K562 (cell line): ENCODE measurements around the gene HNRNPLL. TPM values are rescaled to one million over a fixed set of nuclear protein-coding genes. Genes with fewer than 3 reads are reported as not detected.
A peak's percentile ranks its signal among the peaks of the same experiment; 100 is the strongest.

ENCODE experiments used
- GATA2 ChIP-seq: sonication (generic); formaldehyde crosslinking; IDR thresholded peaks from 2 replicates; pipeline ENCODE4 v1.4.0; 2020; ENCODE audit warnings: mild to moderate bottlenecking, missing genetic modification reagents
- ZEB2 ChIP-seq: fragments of 450-650 bp; IDR thresholded peaks from 2 replicates; pipeline ENCODE4 v1.6.1; 2016
- ZNF224 ChIP-seq: sonication (generic); formaldehyde crosslinking; IDR thresholded peaks from 2 replicates; pipeline ENCODE4 v1.8.0; 2022; ENCODE audit warnings: mild to moderate bottlenecking, missing genetic modification reagents
- ZNF347 ChIP-seq: fragments of 450-650 bp; formaldehyde crosslinking; IDR thresholded peaks from 2 replicates; pipeline ENCODE4 v1.4.0; 2020; ENCODE audit warnings: low read depth, mild to moderate bottlenecking, moderate library complexity
- ZNF431 ChIP-seq: sonication (generic); formaldehyde crosslinking; IDR thresholded peaks from 2 replicates; pipeline ENCODE4 v1.8.0; 2022; ENCODE audit warnings: mild to moderate bottlenecking, missing genetic modification reagents
- polyA plus RNA-seq, 8 experiments: library from polyadenylated mRNA; depleted of rRNA in 4 of 8; stranded (reverse) in 5 of 8; unstranded in 3 of 8; fragments of >200 nt; fragmentation: Nextera tagmentation in 2 of 8; fragmentation: Illumina TruSeq in 1 of 8; extraction: Ambion mirVana in 2 of 8; extraction: Trizol in 1 of 8; gene quantifications; 2 replicates each; pipeline versions ENCODE4 v1.2.1 to v1.2.3, GENCODE V29; 2011 to 2014; ENCODE audit warnings: inconsistent platforms in 1 of 8, missing spikeins in 1 of 8
- total RNA-seq, 7 experiments: library from RNA; depleted of rRNA in 6 of 7; stranded (reverse); fragments of >200 nt in 6 of 7; fragmentation: Illumina TruSeq in 2 of 7; extraction: Trizol in 2 of 7; gene quantifications; 2 replicates each; pipeline versions ENCODE4 v1.2.1 to v1.2.3, GENCODE V29; 2011 to 2021; ENCODE audit warnings: low replicate concordance in 1 of 7
- TF ChIP-seq, protein P1 (sequence below), 2 experiments: IDR thresholded peaks; 2 replicates each; pipeline ENCODE4 v1.6.1; 2011; ENCODE audit warnings: borderline replicate concordance in 1 of 2, control low read depth in 1 of 2, low read depth in 1 of 2, low read length in 1 of 2, mild to moderate bottlenecking in 1 of 2, mixed read lengths in 1 of 2, moderate library complexity in 1 of 2; ENCODE audit not compliant: insufficient read depth in 1 of 2, insufficient read length in 1 of 2, poor library complexity in 1 of 2, severe bottlenecking in 1 of 2; ENCODE audit errors: extremely low read depth in 1 of 2
- TF ChIP-seq, protein P2 (sequence below): sonication (generic); formaldehyde crosslinking; IDR thresholded peaks from 2 replicates; pipeline ENCODE4 v1.8.0; 2022; ENCODE audit warnings: mild to moderate bottlenecking, missing genetic modification reagents
- TF ChIP-seq, protein P3 (sequence below), 2 experiments: fragments of 450-650 bp; IDR thresholded peaks; 2 replicates each; pipeline ENCODE4 v1.6.1; 2016; ENCODE audit warnings: mild to moderate bottlenecking in 2 of 2, borderline replicate concordance in 1 of 2, low read depth in 1 of 2, moderate library complexity in 1 of 2
- TF ChIP-seq, protein P4 (sequence below): sonication (generic); formaldehyde crosslinking; IDR thresholded peaks from 2 replicates; pipeline ENCODE4 v1.8.0; 2022; ENCODE audit warnings: mild to moderate bottlenecking, missing genetic modification reagents

Gene HNRNPLL
- total and polyA plus RNA-seq, 9 of the 15 experiments (the other 6 are each of a cell fraction or from before 2014, with no cell fraction given) = 19.8 to 135 (median 57.8) TPM

DNA sequence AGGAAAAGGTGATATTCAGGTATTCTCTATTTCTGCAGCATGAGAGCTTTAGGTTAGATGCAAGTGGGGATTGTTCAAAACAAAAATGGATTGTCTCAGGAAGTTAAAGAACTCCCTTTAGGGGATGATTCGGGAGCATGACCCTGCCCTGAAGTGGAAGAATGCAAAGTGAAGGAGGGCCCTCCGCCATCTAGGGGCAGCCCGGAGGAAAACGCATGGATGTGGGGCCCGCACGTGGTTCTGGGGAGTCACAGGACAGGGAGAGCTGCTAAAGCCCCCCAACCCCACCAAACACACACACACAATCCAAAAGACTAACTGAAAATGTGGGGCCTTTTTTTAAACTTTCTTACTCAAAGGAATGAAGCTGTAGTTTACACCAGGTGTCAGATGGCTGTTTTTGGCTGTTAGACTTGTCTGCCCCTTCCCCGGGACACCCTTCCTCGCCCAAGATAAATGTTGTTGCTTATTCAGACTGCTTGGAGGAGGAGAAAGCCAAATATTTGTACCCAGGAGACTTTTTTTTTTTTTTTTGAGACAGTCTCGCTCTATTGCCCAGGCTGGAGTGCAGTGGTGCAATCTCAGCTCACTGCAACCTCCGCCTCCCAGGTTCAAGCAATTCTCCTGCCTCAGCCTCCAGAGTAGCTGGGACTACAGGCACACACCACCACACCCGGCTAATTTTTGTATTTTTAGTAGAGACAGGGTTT, 78.8 kb downstream of the HNRNPLL start (continued):
- TF ChIP-seq, protein P1, sequence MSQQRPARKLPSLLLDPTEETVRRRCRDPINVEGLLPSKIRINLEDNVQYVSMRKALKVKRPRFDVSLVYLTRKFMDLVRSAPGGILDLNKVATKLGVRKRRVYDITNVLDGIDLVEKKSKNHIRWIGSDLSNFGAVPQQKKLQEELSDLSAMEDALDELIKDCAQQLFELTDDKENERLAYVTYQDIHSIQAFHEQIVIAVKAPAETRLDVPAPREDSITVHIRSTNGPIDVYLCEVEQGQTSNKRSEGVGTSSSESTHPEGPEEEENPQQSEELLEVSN (IDR thresholded peaks at IDR 0.05; ENCODE audit: borderline replicate concordance in 1 of 2, extremely low read depth in 1 of 2, insufficient read depth in 1 of 2, insufficient read length in 1 of 2, low read depth in 1 of 2, low read length in 1 of 2, poor library complexity in 1 of 2, severe bottlenecking in 1 of 2) = peak in 1 of 2 experiments; percentile 70
- TF ChIP-seq GATA2 (CRISPR knock-in tag) (no peak), ZNF431 (CRISPR knock-in tag) (peak; percentile 52; the same call in 1 of the 2 replicates), ZNF347 (CRISPR knock-in tag) (no peak), ZEB2 (no peak), ZNF224 (CRISPR knock-in tag) (peak; percentile 62; the same call in 1 of the 2 replicates)
- TF ChIP-seq, protein P2, sequence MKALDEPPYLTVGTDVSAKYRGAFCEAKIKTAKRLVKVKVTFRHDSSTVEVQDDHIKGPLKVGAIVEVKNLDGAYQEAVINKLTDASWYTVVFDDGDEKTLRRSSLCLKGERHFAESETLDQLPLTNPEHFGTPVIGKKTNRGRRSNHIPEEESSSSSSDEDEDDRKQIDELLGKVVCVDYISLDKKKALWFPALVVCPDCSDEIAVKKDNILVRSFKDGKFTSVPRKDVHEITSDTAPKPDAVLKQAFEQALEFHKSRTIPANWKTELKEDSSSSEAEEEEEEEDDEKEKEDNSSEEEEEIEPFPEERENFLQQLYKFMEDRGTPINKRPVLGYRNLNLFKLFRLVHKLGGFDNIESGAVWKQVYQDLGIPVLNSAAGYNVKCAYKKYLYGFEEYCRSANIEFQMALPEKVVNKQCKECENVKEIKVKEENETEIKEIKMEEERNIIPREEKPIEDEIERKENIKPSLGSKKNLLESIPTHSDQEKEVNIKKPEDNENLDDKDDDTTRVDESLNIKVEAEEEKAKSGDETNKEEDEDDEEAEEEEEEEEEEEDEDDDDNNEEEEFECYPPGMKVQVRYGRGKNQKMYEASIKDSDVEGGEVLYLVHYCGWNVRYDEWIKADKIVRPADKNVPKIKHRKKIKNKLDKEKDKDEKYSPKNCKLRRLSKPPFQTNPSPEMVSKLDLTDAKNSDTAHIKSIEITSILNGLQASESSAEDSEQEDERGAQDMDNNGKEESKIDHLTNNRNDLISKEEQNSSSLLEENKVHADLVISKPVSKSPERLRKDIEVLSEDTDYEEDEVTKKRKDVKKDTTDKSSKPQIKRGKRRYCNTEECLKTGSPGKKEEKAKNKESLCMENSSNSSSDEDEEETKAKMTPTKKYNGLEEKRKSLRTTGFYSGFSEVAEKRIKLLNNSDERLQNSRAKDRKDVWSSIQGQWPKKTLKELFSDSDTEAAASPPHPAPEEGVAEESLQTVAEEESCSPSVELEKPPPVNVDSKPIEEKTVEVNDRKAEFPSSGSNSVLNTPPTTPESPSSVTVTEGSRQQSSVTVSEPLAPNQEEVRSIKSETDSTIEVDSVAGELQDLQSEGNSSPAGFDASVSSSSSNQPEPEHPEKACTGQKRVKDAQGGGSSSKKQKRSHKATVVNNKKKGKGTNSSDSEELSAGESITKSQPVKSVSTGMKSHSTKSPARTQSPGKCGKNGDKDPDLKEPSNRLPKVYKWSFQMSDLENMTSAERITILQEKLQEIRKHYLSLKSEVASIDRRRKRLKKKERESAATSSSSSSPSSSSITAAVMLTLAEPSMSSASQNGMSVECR (CRISPR knock-in tag) = no peak
- TF ChIP-seq, protein P3, sequence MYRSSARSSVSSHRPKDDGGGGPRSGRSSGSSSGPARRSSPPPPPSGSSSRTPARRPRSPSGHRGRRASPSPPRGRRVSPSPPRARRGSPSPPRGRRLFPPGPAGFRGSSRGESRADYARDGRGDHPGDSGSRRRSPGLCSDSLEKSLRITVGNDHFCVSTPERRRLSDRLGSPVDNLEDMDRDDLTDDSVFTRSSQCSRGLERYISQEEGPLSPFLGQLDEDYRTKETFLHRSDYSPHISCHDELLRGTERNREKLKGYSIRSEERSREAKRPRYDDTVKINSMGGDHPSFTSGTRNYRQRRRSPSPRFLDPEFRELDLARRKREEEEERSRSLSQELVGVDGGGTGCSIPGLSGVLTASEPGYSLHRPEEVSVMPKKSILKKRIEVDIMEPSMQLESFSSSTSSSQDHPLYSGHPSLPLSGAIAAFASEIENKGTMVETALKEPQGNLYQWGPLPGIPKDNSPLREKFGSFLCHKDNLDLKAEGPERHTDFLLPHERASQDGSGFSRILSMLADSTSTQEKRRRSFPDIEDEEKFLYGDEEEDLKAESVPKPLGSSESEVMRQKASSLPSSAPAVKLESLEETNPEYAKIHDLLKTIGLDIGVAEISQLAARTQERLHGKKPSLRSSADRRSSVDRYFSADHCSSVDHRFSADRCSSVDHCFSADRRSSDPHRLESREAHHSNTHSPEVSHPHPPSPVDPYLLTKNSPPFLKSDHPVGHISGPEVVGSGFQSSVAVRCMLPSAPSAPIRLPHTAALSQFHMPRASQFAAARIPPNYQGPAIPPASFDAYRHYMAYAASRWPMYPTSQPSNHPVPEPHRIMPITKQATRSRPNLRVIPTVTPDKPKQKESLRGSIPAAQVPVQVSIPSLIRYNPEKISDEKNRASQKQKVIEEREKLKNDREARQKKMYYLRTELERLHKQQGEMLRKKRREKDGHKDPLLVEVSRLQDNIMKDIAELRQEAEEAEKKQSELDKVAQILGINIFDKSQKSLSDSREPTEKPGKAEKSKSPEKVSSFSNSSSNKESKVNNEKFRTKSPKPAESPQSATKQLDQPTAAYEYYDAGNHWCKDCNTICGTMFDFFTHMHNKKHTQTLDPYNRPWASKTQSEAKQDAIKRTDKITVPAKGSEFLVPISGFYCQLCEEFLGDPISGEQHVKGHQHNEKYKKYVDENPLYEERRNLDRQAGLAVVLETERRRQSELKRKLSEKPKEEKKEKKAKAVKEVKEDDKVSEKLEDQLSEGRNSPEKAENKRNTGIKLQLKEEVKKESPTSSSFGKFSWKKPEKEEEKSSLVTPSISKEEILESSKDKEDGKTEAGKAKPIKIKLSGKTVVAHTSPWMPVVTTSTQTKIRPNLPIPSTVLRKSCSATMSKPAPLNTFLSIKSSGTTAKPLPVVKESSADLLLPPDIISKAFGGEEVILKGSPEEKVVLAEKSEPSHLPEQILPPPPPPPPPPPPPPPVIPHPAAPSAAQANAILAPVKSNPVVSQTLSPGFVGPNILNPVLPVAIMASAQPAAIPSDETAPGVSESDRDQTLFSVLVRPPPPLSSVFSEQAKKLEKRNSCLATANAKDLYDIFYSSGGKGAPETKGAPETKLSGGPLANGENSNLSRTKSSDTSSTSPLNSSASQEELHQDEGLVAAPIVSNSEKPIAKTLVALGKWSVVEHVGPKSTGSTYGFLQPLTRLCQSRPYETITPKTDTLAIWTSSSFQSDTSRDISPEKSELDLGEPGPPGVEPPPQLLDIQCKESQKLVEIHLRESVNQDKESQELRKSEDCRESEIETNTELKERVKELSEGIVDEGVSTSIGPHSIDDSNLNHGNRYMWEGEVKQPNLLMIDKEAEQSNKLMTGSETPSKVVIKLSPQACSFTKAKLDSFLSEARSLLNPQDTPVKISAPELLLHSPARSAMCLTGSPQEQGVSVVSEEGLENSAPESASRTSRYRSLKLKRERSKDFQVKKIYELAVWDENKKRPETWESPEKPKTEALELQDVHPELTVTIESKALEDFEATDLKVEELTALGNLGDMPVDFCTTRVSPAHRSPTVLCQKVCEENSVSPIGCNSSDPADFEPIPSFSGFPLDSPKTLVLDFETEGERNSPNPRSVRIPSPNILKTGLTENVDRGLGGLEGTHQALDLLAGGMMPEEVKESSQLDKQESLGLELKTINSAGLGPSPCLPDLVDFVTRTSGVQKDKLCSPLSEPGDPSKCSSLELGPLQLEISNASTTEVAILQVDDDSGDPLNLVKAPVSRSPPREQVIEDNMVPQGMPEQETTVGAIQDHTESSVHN (IDR thresholded peaks at IDR 0.05; ENCODE audit: borderline replicate concordance in 1 of 2, low read depth in 1 of 2) = no peak
- TF ChIP-seq, protein P4, sequence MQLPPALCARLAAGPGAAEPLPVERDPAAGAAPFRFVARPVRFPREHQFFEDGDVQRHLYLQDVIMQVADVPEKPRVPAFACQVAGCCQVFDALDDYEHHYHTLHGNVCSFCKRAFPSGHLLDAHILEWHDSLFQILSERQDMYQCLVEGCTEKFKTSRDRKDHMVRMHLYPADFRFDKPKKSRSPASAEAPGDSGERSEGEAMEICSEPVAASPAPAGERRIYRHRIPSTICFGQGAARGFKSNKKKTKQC (CRISPR knock-in tag) = peak; percentile 86; the same call in 1 of the 2 replicates
